Upper lobe of right lung (tissue), 1 donor: Measurements from ENCODE around the gene ILKAP. TPM values are rescaled to one million over a fixed set of nuclear protein-coding genes. Genes with fewer than 3 reads are reported as not detected.

Experiments used
- ATAC-seq: fragments of 200-7000 bp; cut with Tn5 transposase; one replicate; pipeline ENCODE4 v1.9.1; 2020; ENCODE audit warnings: mild to moderate bottlenecking, moderate library complexity
- DNase-seq: peaks from one replicate; pipeline ENCODE4 v3.0.0-alpha.2; 2020
- H3K27ac ChIP-seq: fragments of 200-600 bp; one replicate; pipeline ENCODE4 v1.8.0; 2022
- H3K27me3 ChIP-seq: fragments of 200-600 bp; one replicate; pipeline ENCODE4 v1.8.0; 2022; ENCODE audit warnings: mild to moderate bottlenecking
- H3K36me3 ChIP-seq: fragments of 200-600 bp; one replicate; pipeline ENCODE4 v1.8.0; 2022
- H3K4me1 ChIP-seq: fragments of 200-600 bp; one replicate; pipeline ENCODE4 v1.8.0; 2022
- H3K4me3 ChIP-seq: fragments of 200-600 bp; one replicate; pipeline ENCODE4 v1.8.0; 2022; ENCODE audit warnings: mild to moderate bottlenecking
- H3K9me3 ChIP-seq: fragments of 200-600 bp; one replicate; pipeline ENCODE4 v1.8.0; 2022
- CTCF ChIP-seq: fragments of 200-600 bp; IDR thresholded peaks from one replicate; pipeline ENCODE4 v1.8.0; 2022; ENCODE audit warnings: antibody characterized with exemption
- intact Hi-C: fragments of 100-400 bp; cut with DNase I; formaldehyde crosslinking; loops from one replicate; pipeline ENCODE4 v1.11.0; 2022
- total RNA-seq: library from RNA; stranded (reverse); fragmentation: NEBNext Ultra II Directional; extraction: Animal tissue kit (Norgen Biotek cat#: 25700); gene quantifications from one replicate; pipeline ENCODE4 v1.2.1, GENCODE V29; 2021
- donor health status: DM: no; HTN: yes; CAD: no; lungs with severe emphysema.

The ILKAP gene
- total RNA-seq, 1 donor from 2014 or later, result 47.2 TPM

DNA sequence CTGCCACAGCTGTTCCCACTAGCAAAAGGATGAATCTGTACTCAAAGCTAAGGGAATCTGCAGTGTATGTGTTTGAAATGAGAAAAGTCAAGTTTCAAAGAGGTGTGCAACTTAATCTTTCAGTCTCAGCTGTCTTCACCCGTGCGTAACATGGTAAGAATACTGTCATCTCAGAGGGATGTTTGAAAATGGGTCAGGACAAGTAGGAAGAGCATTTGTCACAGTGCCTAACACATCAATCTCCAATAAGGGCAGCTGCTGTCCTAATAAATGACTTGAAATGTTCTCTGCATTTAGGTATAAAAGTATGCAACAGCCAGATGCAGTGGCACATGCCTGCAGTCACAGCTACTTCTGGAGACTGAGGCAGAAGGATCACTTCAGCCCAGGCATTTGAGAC lies 13.1 kb downstream of the ILKAP start:
- H3K36me3 ChIP-seq, result peaks cover 94% of the 10 kb centered on the region
- no peak for TF ChIP-seq CTCF
- ATAC-seq (no peak), DNase-seq (no peak)
- no peaks in the 10 kb centered on the region for H3K4me1 ChIP-seq
- no peak overlapping the region for H3K27ac ChIP-seq
- H3K9me3 ChIP-seq, result no peaks in the 10 kb centered on the region
- intact Hi-C loops, result no loop called here
- H3K4me3 ChIP-seq, result no peak overlapping the region
- H3K27me3 ChIP-seq, result no peaks in the 10 kb centered on the region

GRCh38 chr2:238187618-238188548 lies 15.6 kb downstream of the ILKAP start:
- H3K36me3 ChIP-seq, result peaks cover 100% of the 10 kb centered on the region

DNA sequence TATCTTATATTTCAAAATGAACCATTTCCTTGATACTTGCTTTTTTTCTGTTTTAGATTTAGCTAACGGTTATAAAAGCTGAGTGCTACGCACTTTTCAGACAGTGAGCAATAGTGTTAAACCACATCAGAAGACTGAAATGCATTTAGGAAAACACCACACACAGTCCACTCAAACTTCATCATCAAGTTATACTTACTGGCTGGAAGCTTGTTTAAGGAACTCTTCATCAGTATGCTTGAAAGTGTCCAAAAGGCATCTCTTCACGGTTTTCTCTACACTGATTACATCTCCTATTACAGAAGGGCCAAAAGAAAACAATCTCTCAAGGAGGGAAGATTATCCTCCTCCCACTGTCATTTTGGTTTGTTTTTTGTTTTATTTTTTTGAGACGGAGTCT lies 19.7 kb downstream of the ILKAP start:
- Histone ChIP-seq H3K36me3 (peaks cover 100% of the 10 kb centered on the region), H3K4me1 (no peaks in the 10 kb centered on the region), H3K9me3 (no peaks in the 10 kb centered on the region), H3K4me3 (no peak overlapping the region), H3K27ac (no peak overlapping the region), H3K27me3 (no peaks in the 10 kb centered on the region)
- intact Hi-C loops, result no loop called here
- no peak for TF ChIP-seq CTCF
- ATAC-seq, result no peak
- no peak for DNase-seq

More at GRCh38 chr2:238187618-238188548, 15.6 kb downstream of the ILKAP start:
- no peaks in the 10 kb centered on the region for H3K27me3 ChIP-seq
- H3K4me1 ChIP-seq, result no peaks in the 10 kb centered on the region
- H3K27ac ChIP-seq, result no peak overlapping the region
- DNase-seq, result no peak
- H3K9me3 ChIP-seq, result no peaks in the 10 kb centered on the region
- no peak for TF ChIP-seq CTCF
- no peak for ATAC-seq
- intact Hi-C loops, result no loop called here
- no peak overlapping the region for H3K4me3 ChIP-seq

GRCh38 chr2:238182362-238182761 lies 21.1 kb downstream of the ILKAP start:
- Histone ChIP-seq H3K9me3 (no peaks in the 10 kb centered on the region), H3K4me1 (no peaks in the 10 kb centered on the region), H3K4me3 (no peak overlapping the region), H3K27ac (no peak overlapping the region), H3K27me3 (no peaks in the 10 kb centered on the region), H3K36me3 (peaks cover 100% of the 10 kb centered on the region)
- intact Hi-C loops, result no loop called here
- TF ChIP-seq CTCF, result no peak
- no peak for ATAC-seq
- no peak for DNase-seq

DNA sequence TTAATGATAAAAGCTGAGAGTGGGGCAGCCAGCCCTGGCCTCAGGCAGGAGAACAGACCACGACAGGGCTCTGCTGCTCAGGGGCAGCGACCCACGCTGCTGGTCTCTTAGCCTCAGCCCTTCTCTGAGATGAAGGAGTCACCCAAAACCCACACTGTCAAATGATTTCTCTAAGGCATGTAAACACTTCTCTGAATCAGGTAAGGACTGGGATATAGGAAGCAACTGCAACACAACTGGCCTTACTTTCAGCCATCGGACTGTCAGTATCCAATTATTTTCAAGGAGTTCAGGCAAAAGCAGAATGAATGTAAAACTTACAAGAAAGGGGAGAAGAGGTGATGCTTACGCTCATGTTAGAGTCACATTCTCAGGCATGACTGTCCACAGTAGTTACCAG lies 22.9 kb downstream of the ILKAP start:
- ATAC-seq (no peak), DNase-seq (no peak)
- intact Hi-C loops, result no loop called here
- Histone ChIP-seq H3K27ac (no peak overlapping the region), H3K27me3 (no peaks in the 10 kb centered on the region), H3K9me3 (no peaks in the 10 kb centered on the region), H3K36me3 (peaks cover 97% of the 10 kb centered on the region), H3K4me1 (no peaks in the 10 kb centered on the region), H3K4me3 (no peak overlapping the region)
- TF ChIP-seq CTCF, result no peak
